Measurements from ENCODE around the gene FHL3.

FHL3 gene

GRCh38 chr1:38027201-38028104 lies 22.1 kb upstream of the FHL3 start:
- H3K36me3 Mint-ChIP-seq: peaks cover 30% of the 10 kb centered on the region
- no peaks in the 10 kb centered on the region for H3K27me3 Mint-ChIP-seq
- H3K4me3 Mint-ChIP-seq: no peak overlapping the region
- peak overlapping the region; percentile 68 for H3K27ac Mint-ChIP-seq
- no peaks in the 10 kb centered on the region for H3K9me3 Mint-ChIP-seq
- peaks cover 53% of the 10 kb centered on the region for H3K4me1 Mint-ChIP-seq
- ATAC-seq: no peak

DNA sequence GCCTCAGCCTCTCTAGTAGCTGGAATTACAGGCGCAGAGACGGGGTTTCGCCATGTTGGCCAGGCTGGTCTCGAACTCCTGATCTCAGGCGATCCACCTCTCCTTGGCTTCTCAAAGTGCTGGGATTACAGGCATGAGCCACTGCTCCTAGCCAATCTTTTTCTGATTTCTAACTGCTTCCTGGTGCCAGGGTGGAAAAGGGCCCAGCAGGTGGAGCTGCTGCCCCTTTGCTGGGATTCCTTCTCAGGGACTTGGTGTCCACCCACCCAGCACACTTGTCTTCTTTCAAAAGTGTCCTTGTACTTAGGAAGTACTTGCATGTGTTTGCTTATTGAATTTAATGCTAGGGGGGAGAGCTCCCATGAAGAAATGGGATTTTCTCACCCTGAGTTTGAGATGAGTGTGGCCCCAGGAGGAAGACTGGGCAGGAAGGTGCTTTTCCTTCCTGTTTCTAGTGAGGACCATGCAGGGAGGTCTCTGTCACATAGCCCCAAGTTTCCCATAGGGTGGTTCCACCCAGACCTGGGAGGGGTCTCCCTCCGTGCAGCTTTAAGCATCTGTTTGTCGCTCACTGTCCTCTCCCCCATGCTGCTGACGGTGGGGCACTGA lies 21.4 kb upstream of the FHL3 start:
- H3K4me1 Mint-ChIP-seq: peaks cover 53% of the 10 kb centered on the region
- no peak overlapping the region for H3K4me3 Mint-ChIP-seq
- no peaks in the 10 kb centered on the region for H3K27me3 Mint-ChIP-seq
- no peak overlapping the region for H3K27ac Mint-ChIP-seq
- H3K36me3 Mint-ChIP-seq: peaks cover 36% of the 10 kb centered on the region
- ATAC-seq: no peak
- H3K9me3 Mint-ChIP-seq: no peaks in the 10 kb centered on the region

DNA sequence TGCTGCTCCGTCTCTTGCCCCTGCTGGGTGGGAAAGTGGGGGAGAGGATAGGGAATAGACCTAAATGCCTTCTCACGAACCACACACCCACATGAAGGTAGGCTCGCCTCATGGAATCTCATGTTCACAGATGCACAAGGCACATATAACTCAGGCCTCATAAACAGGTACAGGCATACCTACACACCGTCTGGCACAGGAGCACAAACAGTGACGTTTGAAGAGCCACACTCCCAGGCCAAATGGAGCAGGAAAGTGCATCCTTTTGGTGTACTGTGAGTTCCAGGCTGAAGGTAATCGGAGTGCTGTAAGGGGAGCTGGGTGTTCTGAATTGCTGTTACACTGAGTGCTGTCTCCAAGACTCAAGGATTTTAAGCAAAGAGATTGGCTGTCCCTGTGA lies 20.4 kb upstream of the FHL3 start:
- Mint-ChIP-seq H3K27ac (no peak overlapping the region), H3K9me3 (no peaks in the 10 kb centered on the region), H3K4me1 (peaks cover 45% of the 10 kb centered on the region), H3K27me3 (no peaks in the 10 kb centered on the region), H3K36me3 (peaks cover 36% of the 10 kb centered on the region), H3K4me3 (no peak overlapping the region)
- ATAC-seq: no peak

GRCh38 chr1:38025233-38025632 lies 19.9 kb upstream of the FHL3 start:
- H3K4me3 Mint-ChIP-seq: no peak overlapping the region
- no peaks in the 10 kb centered on the region for H3K27me3 Mint-ChIP-seq
- no peaks in the 10 kb centered on the region for H3K9me3 Mint-ChIP-seq
- H3K27ac Mint-ChIP-seq: no peak overlapping the region
- H3K36me3 Mint-ChIP-seq: peaks cover 36% of the 10 kb centered on the region
- peaks cover 41% of the 10 kb centered on the region for H3K4me1 Mint-ChIP-seq
- no peak for ATAC-seq

- ATAC-seq: no peak
- Mint-ChIP-seq H3K27ac (no peak overlapping the region), H3K4me1 (peaks cover 17% of the 10 kb centered on the region), H3K36me3 (peaks cover 55% of the 10 kb centered on the region), H3K4me3 (no peak overlapping the region), H3K9me3 (no peaks in the 10 kb centered on the region), H3K27me3 (no peaks in the 10 kb centered on the region)
Measured at GRCh38 chr1:38022810-38023209, 17.5 kb upstream of the FHL3 start.

GRCh38 chr1:38021969-38022368 lies 16.7 kb upstream of the FHL3 start:
- no peak overlapping the region for H3K4me3 Mint-ChIP-seq
- peaks cover 61% of the 10 kb centered on the region for H3K36me3 Mint-ChIP-seq
- H3K4me1 Mint-ChIP-seq: peaks cover 8% of the 10 kb centered on the region
- H3K9me3 Mint-ChIP-seq: no peaks in the 10 kb centered on the region
- no peaks in the 10 kb centered on the region for H3K27me3 Mint-ChIP-seq
- no peak for ATAC-seq
- no peak overlapping the region for H3K27ac Mint-ChIP-seq

DNA sequence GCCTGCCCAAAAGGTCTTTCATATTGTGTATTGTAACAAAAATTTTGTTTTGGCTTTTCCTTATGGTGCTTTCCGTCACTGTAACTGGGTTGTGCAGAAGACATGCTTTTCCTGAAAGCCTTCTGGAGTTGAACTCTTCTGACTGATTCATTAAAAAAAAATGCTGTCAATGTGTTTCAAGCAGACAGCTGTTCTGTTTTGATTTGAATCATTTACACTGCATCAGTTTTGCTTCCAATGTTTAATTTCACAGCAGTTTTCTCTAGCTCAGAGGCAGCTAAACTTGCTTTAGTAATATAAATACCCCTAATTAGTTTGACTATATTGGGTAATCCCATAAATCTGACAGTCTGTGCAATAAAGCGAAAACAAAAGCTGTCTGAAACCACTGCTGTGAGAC lies 15.1 kb upstream of the FHL3 start:
- H3K36me3 Mint-ChIP-seq: peaks cover 68% of the 10 kb centered on the region
- no peaks in the 10 kb centered on the region for H3K9me3 Mint-ChIP-seq
- H3K27me3 Mint-ChIP-seq: no peaks in the 10 kb centered on the region
- H3K27ac Mint-ChIP-seq: no peak overlapping the region
- ATAC-seq: no peak
- no peak overlapping the region for H3K4me3 Mint-ChIP-seq
- H3K4me1 Mint-ChIP-seq: peaks cover 6% of the 10 kb centered on the region

GRCh38 chr1:38018864-38019343 lies 13.6 kb upstream of the FHL3 start:
- peaks cover 57% of the 10 kb centered on the region for H3K36me3 Mint-ChIP-seq
- H3K27ac Mint-ChIP-seq: no peak overlapping the region
- ATAC-seq: no peak
- H3K4me3 Mint-ChIP-seq: no peak overlapping the region
- H3K9me3 Mint-ChIP-seq: no peaks in the 10 kb centered on the region
- no peaks in the 10 kb centered on the region for H3K27me3 Mint-ChIP-seq
- peaks cover 12% of the 10 kb centered on the region for H3K4me1 Mint-ChIP-seq

DNA sequence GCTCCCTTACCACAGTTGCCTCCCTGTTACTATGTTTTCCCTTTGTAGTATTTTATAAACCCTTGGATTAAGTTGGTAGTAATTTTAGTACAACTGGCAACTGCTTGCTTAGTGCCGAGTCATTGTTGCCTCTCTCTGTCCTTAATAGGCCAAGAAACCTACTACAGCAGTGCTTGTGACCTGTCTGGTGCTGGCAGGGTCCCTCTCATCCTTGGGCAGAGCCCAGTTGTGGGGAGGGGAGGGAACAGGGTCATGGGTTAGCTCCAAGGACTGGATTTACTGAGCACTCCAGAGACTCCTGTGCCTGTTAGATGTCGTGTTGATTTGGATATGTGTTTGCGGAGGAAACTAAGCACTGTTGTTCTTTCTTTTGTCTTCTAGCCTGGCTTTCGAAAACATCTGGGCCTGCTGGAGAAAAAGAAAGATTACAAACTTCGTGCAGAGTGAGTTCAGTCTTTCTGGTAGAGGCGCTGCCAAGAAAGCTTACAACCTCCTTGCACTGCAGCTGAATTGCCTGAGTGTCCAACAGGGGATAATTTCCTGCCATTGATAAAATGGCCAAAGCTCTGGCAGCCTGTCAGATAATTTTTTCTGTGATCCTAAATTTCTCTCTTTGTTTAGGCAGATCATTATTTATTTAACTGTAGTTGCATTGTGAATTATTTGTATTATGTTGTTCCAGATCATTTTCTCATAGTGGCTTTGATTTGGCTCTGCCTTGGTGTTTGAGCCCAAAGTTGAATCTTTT lies 10.8 kb upstream of the FHL3 start:
- Mint-ChIP-seq H3K27ac (peak overlapping the region; percentile 11), H3K4me1 (peaks cover 31% of the 10 kb centered on the region), H3K27me3 (no peaks in the 10 kb centered on the region), H3K36me3 (peaks cover 37% of the 10 kb centered on the region), H3K9me3 (no peaks in the 10 kb centered on the region), H3K4me3 (no peak overlapping the region)
- ATAC-seq: no peak

GRCh38 chr1:38014724-38015424 lies 9.6 kb upstream of the FHL3 start:
- Mint-ChIP-seq H3K9me3 (no peaks in the 10 kb centered on the region), H3K4me3 (no peak overlapping the region), H3K36me3 (peaks cover 36% of the 10 kb centered on the region), H3K27ac (no peak overlapping the region), H3K27me3 (no peaks in the 10 kb centered on the region), H3K4me1 (peaks cover 31% of the 10 kb centered on the region)
- ATAC-seq: no peak

- Mint-ChIP-seq H3K27ac (no peak overlapping the region), H3K4me3 (no peak overlapping the region), H3K4me1 (peaks cover 31% of the 10 kb centered on the region), H3K9me3 (no peaks in the 10 kb centered on the region), H3K27me3 (no peaks in the 10 kb centered on the region), H3K36me3 (peaks cover 31% of the 10 kb centered on the region)
- no peak for ATAC-seq
Measured at GRCh38 chr1:38014171-38014570, 8.9 kb upstream of the FHL3 start.

- peaks cover 31% of the 10 kb centered on the region for H3K4me1 Mint-ChIP-seq
- no peaks in the 10 kb centered on the region for H3K27me3 Mint-ChIP-seq
- no peak for ATAC-seq
- H3K9me3 Mint-ChIP-seq: no peaks in the 10 kb centered on the region
- H3K27ac Mint-ChIP-seq: peak overlapping the region; percentile 96
- H3K4me3 Mint-ChIP-seq: peak overlapping the region; percentile 94
- H3K36me3 Mint-ChIP-seq: peaks cover 22% of the 10 kb centered on the region
Measured at GRCh38 chr1:38013227-38013622, 7.9 kb upstream of the FHL3 start.

- Mint-ChIP-seq H3K4me3 (peak within 1 kb of the TSS; percentile 94), H3K27me3 (no peaks in the 10 kb centered on the region), H3K36me3 (peaks cover 17% of the 10 kb centered on the region), H3K9me3 (no peaks in the 10 kb centered on the region), H3K4me1 (peaks cover 31% of the 10 kb centered on the region), H3K27ac (peak within 1 kb of the TSS; percentile 96)
- ATAC-seq: peak; percentile 98
Measured at GRCh38 chr1:38012363-38013226, 7.3 kb upstream of the FHL3 start, which contains the start of gene UTP11. Gene UTP11, plus strand, starts transcription at chr1:38012734. Its CDS starts 69 bp downstream, at chr1:38012803.

GRCh38 chr1:38009841-38010180 lies 4.5 kb upstream of the FHL3 start:
- Mint-ChIP-seq H3K9me3 (no peaks in the 10 kb centered on the region), H3K27ac (no peak overlapping the region), H3K27me3 (peaks cover 2% of the 10 kb centered on the region), H3K4me3 (no peak overlapping the region), H3K36me3 (no peaks in the 10 kb centered on the region), H3K4me1 (peaks cover 26% of the 10 kb centered on the region)
- ATAC-seq: no peak
